GM19238 (cell line): ENCODE data around the gene C11orf54.
"Not testable (repeated sequence)": the region's sequence is repeated elsewhere in the genome, so short reads cannot be mapped to it uniquely, and the experiment has no call there.

Experiments
- DNase-seq: peaks from one replicate; pipeline ENCODE4 v3.0.0; 2011; ENCODE audit warnings: low spot score; ENCODE audit not compliant: insufficient read length

C11orf54 gene

DNA sequence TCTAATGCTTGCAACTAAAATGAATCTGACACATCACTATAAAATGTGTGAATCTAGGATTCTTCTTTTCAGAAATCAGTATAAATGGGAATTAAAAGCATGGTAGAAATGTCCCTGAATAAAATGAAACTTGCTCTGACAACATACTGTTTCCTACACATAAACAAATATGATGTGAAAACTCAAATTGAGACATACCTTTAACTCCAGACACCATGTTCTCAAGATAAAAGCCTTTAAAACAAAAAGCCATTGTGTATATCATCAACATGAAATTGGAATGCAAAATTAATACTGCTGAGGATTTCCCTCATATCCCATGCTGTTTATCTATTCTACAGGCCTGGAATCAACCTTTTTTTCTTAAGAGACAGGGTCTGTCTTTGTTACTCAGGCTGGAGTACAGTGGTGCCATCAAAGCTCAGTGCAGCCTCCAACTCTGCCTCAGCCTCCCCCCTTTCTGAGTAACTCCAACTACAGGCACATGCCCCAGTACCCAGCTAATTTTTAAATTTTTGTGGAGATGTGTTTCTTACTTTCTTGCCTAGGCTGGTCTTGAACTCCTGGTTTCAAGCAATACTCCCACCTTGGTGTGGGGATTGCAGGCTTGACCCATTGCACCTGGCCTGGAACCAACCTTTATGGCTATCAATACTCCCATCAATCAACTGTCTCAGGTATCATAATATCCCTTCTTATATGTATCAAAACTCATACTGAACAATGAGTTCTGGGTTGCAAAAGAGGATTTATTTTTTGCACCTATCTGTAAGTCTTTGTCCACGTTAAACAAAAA is 6.8 kb upstream of the C11orf54 start:
- DNase-seq = no peak

DNA sequence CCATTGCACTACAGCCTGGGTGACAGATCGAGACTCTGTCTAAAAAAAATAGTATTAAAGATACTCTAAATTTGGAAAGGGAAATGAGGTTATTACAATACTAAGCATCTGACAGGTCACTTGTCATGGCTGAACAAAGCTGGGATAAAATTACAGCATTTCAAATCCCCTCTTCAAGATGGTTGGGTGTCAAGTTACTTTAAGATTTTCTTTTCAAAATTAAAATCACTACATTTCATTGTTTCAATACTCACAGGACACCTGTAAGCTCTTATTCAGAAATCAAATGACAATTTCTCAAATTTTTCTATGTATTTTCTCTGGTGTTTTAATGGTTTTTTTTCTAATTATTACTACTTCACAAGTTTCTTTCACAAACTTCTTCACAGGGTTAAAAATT is 5.8 kb upstream of the C11orf54 start:
- DNase-seq = no peak

DNA sequence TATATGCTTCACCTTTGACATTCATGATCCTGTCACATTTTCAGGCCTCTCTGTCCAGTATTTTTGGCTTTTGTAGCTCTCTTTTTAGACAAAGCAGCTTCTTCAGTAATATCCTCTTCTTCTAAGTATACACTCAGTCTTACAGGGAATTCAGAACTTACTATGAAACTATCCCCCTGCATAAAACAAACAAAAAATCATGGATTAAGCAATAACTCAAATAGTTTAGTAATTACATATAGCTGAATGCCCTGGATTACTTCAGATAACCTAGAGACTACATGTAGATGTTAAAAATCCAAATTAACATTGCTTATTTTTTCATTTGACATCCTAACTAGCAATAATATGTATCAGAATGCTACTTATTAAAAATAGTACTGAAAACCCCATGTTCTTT is 5.3 kb upstream of the C11orf54 start:
- DNase-seq = no peak

DNA sequence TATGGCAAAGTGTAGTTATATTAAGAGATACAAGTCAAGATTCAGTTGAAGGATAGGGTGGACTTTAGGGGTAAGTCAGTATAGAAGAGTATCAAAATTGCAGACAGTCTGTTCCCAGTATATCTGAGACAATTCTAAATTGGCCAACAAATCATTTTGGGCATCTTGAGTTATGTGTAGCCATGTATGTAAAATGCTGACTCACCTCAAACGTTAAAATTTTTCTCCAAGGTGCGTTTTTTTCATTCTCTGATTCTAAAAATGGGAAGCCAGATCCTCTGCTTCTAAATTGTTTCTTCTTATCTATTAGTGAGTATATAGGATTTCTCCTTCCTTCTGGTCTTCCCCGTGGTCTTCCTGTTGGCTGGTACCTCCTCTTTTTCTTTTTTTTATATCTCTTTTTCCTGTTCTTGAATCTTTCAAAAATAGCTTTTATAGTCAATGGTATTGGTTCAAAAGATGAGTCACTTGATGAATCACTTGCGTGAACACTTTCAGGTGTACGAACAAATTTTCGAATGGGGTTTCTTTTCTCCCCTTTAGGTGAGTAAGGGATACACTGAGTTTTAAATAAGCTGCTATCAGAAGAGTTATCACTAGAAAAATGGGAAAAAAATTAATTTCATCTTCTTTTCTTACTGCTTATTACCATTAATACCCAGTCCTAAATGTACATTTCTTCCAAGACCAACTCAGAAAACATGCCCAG is 3.4 kb upstream of the C11orf54 start:
- no peak for DNase-seq

DNA sequence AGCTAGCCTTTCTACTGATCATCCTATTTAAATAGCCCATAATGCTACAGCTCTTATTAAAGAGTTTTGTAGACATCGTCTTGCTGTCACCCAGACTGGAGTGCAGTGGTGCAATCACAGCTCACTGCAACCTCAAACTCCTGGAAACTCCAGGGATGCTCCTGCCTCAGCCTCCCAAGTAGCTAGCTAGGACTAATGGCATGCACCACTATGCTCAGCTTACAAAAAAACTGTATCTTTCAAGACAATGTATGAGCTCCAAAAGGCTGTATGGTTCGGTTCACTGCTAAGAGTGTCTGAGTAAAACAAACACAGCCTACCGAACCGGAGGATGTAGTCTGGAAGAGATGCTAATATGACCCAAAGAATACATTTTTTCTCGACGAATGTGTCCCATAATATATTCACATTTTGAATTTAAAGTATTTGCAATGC is 2.8 kb upstream of the C11orf54 start:
- no peak for DNase-seq

GRCh38 chr11:93740031-93740729 is 1.3 kb upstream of the C11orf54 start:
- DNase-seq = no peak

DNA sequence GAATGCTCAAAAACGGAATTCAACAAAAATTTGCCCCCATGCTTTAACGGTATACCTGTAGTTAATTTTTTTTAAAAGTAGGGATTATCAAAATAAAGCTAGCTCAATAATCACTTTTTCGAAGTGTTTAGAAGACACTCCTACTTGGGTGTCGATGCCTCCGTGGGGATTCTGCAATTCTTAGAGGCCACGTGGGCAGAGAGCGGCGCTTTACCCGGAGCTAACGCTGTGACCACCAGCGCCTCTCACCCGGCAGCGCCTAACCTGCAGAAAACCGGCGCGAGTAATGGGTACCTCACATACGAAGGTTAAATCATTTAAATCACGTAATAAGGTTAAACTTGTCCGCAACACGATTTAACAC is 760 bp upstream of the C11orf54 start:
- no peak for DNase-seq

DNA sequence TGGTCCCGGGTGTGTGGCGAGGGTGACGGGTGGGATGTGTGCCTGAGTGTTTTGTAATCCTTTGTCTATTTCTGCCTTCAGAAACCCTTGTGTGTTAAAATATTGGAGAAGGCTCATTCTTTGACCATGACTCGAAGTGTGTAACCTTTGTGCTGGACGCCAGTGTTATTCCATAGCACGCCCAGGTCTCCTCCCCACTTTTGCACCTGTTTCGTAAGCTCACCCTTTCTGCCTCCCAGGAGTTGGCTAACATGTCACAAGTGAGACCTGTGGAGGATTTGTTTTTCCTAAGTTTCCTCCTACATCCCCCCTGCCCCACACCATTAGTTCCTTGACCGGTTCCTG is 382 bp downstream of the C11orf54 start:
- DNase-seq = no peak

DNA sequence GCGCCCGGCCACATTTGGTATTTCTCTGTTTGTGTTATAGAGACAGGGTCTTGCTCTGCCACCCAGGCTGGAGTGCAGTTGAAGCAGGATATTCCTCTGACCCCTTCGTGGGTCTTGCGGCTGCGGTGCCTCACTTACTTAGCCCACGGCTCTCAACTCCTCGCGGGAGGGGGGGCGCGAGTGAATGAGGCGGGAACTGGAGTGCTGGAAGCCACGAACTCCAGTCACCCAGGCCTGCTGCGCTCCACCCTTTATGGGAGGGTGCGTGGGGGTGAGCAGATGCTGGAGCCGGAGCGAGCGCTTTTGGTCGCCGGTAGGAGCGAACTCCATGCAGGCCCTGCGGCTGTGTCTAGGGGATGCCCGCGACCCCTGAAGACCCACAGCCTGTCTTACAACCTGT is 1.8 kb downstream of the C11orf54 start:
- no peak for DNase-seq

DNA sequence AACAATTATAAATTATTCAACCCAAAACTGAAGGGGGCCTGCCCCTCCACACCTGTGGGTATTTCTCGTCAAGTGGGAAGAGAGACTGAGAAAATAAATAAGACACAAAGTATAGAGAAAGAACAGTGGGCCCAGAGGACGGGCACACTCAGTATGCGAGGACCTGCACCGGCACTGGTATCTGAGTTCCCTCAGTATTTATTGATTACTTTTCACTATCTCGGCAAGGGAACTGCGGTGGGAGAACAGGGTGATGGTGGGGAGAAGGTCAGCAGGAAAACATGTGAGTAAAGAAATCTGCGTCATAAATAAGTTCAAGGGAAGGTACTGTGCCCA is 3.2 kb downstream of the C11orf54 start:
- DNase-seq = no peak

DNA sequence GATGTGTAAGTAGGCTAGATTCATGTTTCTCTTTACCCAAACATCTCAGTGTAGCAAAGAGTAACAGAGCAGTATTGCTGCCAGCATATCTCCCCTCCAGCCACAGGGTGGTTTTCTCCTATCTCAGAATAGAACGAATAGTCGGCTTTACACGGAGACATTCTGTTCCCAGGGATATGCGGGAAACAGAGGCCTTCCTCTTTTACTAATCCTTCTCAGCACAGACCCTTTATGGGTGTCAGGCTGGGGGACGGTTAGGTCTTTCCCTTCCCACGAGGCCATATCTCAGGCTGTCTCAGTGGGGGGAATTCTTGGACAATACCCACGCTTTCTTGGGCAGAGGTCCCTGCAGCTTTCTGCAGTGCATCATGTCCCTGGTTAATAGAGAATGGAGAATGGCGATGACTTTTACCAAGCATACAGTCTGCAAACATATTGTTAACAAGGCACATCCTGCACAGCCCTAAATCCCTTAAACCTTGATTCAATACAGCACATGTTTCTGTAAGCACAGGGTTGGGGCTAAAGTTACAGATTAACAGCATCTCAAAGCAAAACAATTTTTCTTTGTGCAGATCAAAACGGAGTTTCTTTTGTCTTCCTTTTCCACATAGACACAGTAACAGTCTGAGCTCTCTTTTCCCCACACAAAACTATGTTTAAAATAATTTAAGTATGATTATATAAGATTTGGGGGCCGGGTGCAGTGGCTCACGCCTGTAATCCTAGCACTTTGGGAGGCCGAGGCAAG is 3.7 kb downstream of the C11orf54 start:
- DNase-seq = not testable (repeated sequence)

- DNase-seq = no peak
These were observed 4.6 kb downstream of the C11orf54 start for GRCh38 chr11:93746101-93746500.

DNA sequence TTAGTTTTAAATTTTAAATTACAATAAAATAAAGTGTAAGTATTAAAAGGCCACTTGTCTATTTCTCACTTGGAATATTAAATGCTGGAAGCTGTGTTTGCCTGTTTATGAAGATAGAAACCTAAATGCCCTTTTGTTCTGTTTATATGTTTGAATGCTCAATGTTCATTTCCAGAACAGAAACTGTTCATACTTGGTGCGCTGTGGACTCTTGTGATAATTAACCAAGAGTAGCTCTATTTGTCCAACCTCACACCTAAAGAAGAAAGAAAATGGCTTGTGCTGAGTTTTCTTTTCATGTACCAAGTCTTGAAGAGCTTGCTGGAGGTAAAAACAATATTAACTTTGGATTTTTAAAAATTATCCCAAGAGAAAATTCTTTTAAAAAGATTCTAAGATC is 5.7 kb downstream of the C11orf54 start:
- DNase-seq = peak; percentile 15

DNA sequence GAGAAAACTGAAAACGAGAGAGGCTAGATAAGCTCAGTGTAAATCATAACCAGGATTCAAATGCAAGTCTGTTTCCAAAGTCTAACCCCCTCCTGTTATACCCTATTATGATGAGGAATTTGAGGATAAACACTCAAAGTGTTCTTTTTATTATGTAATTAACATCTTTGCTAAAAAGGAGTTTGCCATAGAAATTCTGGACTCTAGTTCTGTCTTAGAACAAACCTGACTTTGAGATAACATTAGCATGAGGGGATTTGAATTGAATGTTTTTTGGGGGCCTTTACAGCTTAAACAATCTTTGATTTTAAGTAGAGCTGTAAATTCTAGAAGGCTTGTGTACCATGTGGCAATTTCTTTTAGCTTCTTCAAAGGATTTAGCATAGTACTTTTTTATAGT is 9.5 kb downstream of the C11orf54 start:
- no peak for DNase-seq

- DNase-seq = no peak
These were observed 11.8 kb downstream of the C11orf54 start for GRCh38 chr11:93753241-93753640.

- DNase-seq = no peak
These were observed 15.3 kb downstream of the C11orf54 start for GRCh38 chr11:93756748-93757147.

DNA sequence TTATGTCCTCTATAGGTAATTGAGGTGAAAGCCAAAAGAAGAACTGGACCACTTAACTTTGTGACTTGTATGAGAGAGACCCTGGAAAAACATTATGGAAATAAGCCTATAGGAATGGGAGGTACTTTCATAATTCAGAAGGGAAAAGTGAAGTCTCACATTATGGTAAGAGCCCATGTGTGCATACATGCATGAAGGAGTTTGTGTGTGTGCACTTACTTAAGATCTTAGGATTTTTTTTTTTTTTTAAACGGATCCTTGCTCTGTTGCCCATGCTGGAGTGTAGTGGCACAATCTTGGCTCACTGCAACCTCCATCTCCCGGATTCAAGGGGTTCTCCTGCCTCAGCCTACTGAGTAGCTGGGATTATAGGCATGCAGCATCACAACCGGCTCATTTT is 15.8 kb downstream of the C11orf54 start:
- no peak for DNase-seq

DNA sequence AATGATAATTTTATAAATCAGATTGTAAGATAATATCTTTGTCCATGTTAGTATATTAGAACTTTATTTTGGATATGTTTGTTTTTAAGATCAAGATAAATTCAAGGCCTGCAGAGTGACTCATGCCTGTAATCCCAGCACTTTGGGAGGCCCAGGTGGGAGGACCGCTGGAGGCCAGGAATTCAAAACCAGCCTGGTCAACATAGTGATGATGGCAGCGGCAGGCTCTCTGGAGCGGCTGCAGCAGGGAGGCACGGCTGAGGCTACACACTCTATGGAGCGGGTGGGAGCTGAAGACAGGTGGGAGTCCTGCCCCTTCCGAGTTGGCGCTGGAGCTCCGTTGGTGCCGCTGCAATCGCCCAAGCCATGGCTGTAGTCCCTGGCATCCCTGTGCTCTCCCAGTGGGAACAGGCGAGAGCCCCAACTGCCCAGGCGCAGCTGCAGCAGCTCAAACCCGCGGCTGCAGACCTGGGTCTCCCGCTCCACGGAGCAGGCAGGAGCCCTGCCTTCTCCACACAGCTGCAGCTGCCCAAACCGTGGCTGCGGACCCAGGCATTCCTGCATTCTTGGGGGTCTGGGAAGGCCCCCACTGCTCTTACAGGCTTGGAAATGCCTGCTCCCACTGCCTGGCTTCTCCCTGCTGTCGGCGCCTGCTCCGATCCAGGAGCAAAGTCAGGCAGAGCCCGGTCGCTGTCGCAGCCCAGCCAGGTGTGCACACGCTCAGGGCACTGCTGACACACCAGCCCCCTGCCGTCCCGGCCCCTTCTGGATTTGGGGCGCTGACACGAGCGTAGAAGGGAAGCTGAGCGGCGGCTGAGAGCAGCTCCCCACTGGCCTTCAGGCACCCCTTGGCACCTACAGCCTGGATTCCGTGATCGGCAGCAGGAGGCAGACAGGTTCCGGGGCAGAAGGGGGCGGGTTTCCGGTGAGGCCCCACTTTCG is 16.7 kb downstream of the C11orf54 start:
- no peak for DNase-seq

GRCh38 chr11:93759123-93759522 is 17.7 kb downstream of the C11orf54 start:
- not testable (repeated sequence) for DNase-seq

- DNase-seq = no peak
These were observed 20.4 kb downstream of the C11orf54 start for GRCh38 chr11:93761910-93762309.

DNA sequence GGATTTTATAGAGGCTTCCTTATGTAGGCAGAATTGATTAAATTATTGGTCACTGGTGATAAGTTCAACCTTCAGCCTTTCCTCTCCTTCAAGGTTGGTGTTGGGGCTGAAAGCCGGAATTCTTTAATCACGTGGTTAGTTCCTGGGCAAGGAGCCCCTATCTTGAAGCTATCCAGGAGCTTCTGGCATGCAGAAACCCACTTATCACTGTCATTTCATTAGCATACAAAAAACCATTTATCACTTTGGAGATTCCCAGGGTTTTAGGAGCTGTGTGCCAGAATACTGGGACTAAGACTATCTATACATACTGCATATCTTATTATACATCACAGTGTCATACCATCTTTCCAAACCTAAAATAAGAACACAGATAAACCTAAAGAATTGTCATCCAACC is 24.1 kb downstream of the C11orf54 start:
- no peak for DNase-seq
